GM19043 (cell line): ENCODE data around the gene MSI2.

Source experiments
- ATAC-seq: cut with Tn5 transposase; IDR thresholded peaks from one replicate; pipeline ENCODE4 v1.9.1; 2021; ENCODE audit warnings: low read depth; ENCODE audit not compliant: unreplicated experiment

MSI2 gene

GRCh38 chr17:57662644-57663308 is 406.5 kb downstream of the MSI2 start:
- ATAC-seq, result no peak

GRCh38 chr17:57663326-57664070 is 407.2 kb downstream of the MSI2 start:
- no peak for ATAC-seq

GRCh38 chr17:57665128-57665527 is 408.8 kb downstream of the MSI2 start:
- ATAC-seq, result no peak

- no peak for ATAC-seq
Observed at GRCh38 chr17:57665696-57666095, 409.4 kb downstream of the MSI2 start.

- ATAC-seq, result no peak
Observed at GRCh38 chr17:57666201-57666870, 410.0 kb downstream of the MSI2 start.

- ATAC-seq, result no peak
Observed at GRCh38 chr17:57666946-57667345, 410.6 kb downstream of the MSI2 start.

GRCh38 chr17:57667461-57667923 is 411.2 kb downstream of the MSI2 start:
- no peak for ATAC-seq

GRCh38 chr17:57668332-57668731 is 412.0 kb downstream of the MSI2 start:
- no peak for ATAC-seq

- ATAC-seq, result no peak
Observed at GRCh38 chr17:57669671-57670529, 413.6 kb downstream of the MSI2 start.

- ATAC-seq, result no peak
Observed at GRCh38 chr17:57670769-57671569, 414.6 kb downstream of the MSI2 start.

- ATAC-seq, result peak; percentile 64
Observed at GRCh38 chr17:57671667-57672632, 415.6 kb downstream of the MSI2 start.

GRCh38 chr17:57672971-57673370 is 416.6 kb downstream of the MSI2 start:
- ATAC-seq, result no peak

- ATAC-seq, result no peak
Observed at GRCh38 chr17:57674894-57675293, 418.6 kb downstream of the MSI2 start.

- ATAC-seq, result no peak
Observed at GRCh38 chr17:57675427-57676387, 419.4 kb downstream of the MSI2 start.

- ATAC-seq, result no peak
Observed at GRCh38 chr17:57676543-57676942, 420.2 kb downstream of the MSI2 start.

GRCh38 chr17:57677301-57677700 is 421.0 kb downstream of the MSI2 start:
- ATAC-seq, result no peak

- no peak for ATAC-seq
Observed at GRCh38 chr17:57677858-57678257, 421.5 kb downstream of the MSI2 start.

GRCh38 chr17:57678393-57678792 is 422.1 kb downstream of the MSI2 start:
- ATAC-seq, result no peak
